Neutrophil (primary cell): Measurements from ENCODE around the gene NYAP1.

ENCODE experiments used
- H3K27ac ChIP-seq: fragments of 200-600 bp; sonication (generic); 2 replicates; pipeline ENCODE4 v1.5.1; 2016; ENCODE audit warnings: mild to moderate bottlenecking, moderate library complexity
- H3K27me3 ChIP-seq: fragments of 200-600 bp; sonication (generic); 2 replicates; pipeline ENCODE4 v1.6.0; 2016; ENCODE audit warnings: mild to moderate bottlenecking
- H3K36me3 ChIP-seq: fragments of 200-600 bp; sonication (generic); 2 replicates; pipeline ENCODE4 v1.5.1; 2017
- H3K4me1 ChIP-seq, 2 experiments: fragments of 200-600 bp in 1 of 2; sonication (generic) in 1 of 2; 1 replicate in 1 of 2; 2 replicates in 1 of 2; pipeline versions ENCODE4 v1.5.1 to v1.6.1; 2013 to 2016; ENCODE audit warnings: low read depth in 1 of 2, low read length in 1 of 2, mild to moderate bottlenecking in 1 of 2, moderate library complexity in 1 of 2; ENCODE audit not compliant: control insufficient read depth in 1 of 2, insufficient read depth in 1 of 2
- H3K4me3 ChIP-seq, 2 experiments: fragments of 200-600 bp in 1 of 2; sonication (generic) in 1 of 2; 1 replicate in 1 of 2; 2 replicates in 1 of 2; pipeline ENCODE4 v1.5.1; 2013 to 2016; ENCODE audit warnings: low read depth in 1 of 2, low read length in 1 of 2, mild to moderate bottlenecking in 1 of 2, moderate library complexity in 1 of 2
- H3K9me3 ChIP-seq: fragments of 200-600 bp; sonication (generic); 2 replicates; pipeline ENCODE4 v1.5.1; 2016
- CTCF ChIP-seq: fragments of 200-600 bp; sonication (generic); IDR thresholded peaks from 2 replicates; pipeline ENCODE4 v1.5.1; 2016; ENCODE audit warnings: antibody characterized with exemption

Gene NYAP1

GRCh38 chr7:100485471-100485876 lies 1.7 kb downstream of the NYAP1 start:
- peaks cover 7 to 13% of the 10 kb centered on the region in 2 experiments for H3K4me1 ChIP-seq
- no peak overlapping the region for H3K4me3 ChIP-seq
- no peak for TF ChIP-seq CTCF
- no peak overlapping the region for H3K27ac ChIP-seq
- H3K36me3 ChIP-seq = no peaks in the 10 kb centered on the region
- H3K27me3 ChIP-seq = peaks cover 53% of the 10 kb centered on the region
- no peaks in the 10 kb centered on the region for H3K9me3 ChIP-seq

GRCh38 chr7:100486111-100486636 lies 2.4 kb downstream of the NYAP1 start:
- no peaks in the 10 kb centered on the region for H3K36me3 ChIP-seq
- H3K4me1 ChIP-seq = peaks cover 7 to 13% of the 10 kb centered on the region in 2 experiments
- H3K27me3 ChIP-seq = peaks cover 60% of the 10 kb centered on the region
- no peak overlapping the region for H3K4me3 ChIP-seq
- H3K27ac ChIP-seq = no peak overlapping the region
- TF ChIP-seq CTCF = no peak
- H3K9me3 ChIP-seq = no peaks in the 10 kb centered on the region

GRCh38 chr7:100486753-100487446 lies 3.2 kb downstream of the NYAP1 start:
- H3K27ac ChIP-seq = no peak overlapping the region
- H3K27me3 ChIP-seq = peaks cover 67% of the 10 kb centered on the region
- H3K36me3 ChIP-seq = no peaks in the 10 kb centered on the region
- no peak for TF ChIP-seq CTCF
- no peaks in the 10 kb centered on the region for H3K9me3 ChIP-seq
- H3K4me3 ChIP-seq = no peak overlapping the region
- H3K4me1 ChIP-seq = peaks cover 7 to 13% of the 10 kb centered on the region in 2 experiments

GRCh38 chr7:100488333-100489095 lies 4.8 kb downstream of the NYAP1 start:
- TF ChIP-seq CTCF = no peak
- Histone ChIP-seq H3K27ac (no peak overlapping the region), H3K27me3 (peaks cover 72% of the 10 kb centered on the region), H3K36me3 (no peaks in the 10 kb centered on the region), H3K4me1 (peaks cover 0 to 8% of the 10 kb centered on the region in 2 experiments), H3K9me3 (no peaks in the 10 kb centered on the region), H3K4me3 (no peak overlapping the region)

- no peaks in the 10 kb centered on the region for H3K9me3 ChIP-seq
- H3K4me1 ChIP-seq = peaks cover 0 to 9% of the 10 kb centered on the region in 2 experiments
- H3K4me3 ChIP-seq = no peak overlapping the region
- peaks cover 72% of the 10 kb centered on the region for H3K27me3 ChIP-seq
- H3K27ac ChIP-seq = no peak overlapping the region
- TF ChIP-seq CTCF = no peak
- H3K36me3 ChIP-seq = no peaks in the 10 kb centered on the region
Observed at GRCh38 chr7:100489121-100489520, 5.4 kb downstream of the NYAP1 start.
